ENCODE measurements around the gene PCBP1. TPM values are rescaled to one million over a fixed set of nuclear protein-coding genes. Genes with fewer than 3 reads are reported as not detected.
"Not testable (repeated sequence)": the region's sequence is repeated elsewhere in the genome, so short reads cannot be mapped to it uniquely, and the experiment has no call there.

Gene PCBP1
- total RNA-seq, 2 experiments from 2014 or later = 429 to 464 TPM

GRCh38 chr2:70055259-70055658 is 32.0 kb upstream of the PCBP1 start:
- not testable (repeated sequence) for H3K9me3 Mint-ChIP-seq (ENCODE audit: low read depth); H3K27ac Mint-ChIP-seq; ATAC-seq; H3K27me3 Mint-ChIP-seq; DNase-seq; H3K4me1 Mint-ChIP-seq; H3K4me3 Mint-ChIP-seq
- peaks cover 46% of the 10 kb centered on the region for H3K36me3 Mint-ChIP-seq
- CTCF ChIA-PET = interaction anchor here (1.2 to 1.3 kb wide), 3 partner anchors 10 to 16 kb away, joined by 3 to 4 read pairs (median 3); no protein-coding TSS in a partner anchor

GRCh38 chr2:70061317-70061716 is 26.0 kb upstream of the PCBP1 start:
- Mint-ChIP-seq H3K27me3 (no peaks in the 10 kb centered on the region), H3K4me3 (no peak overlapping the region), H3K9me3 (ENCODE audit: low read depth) (no peaks in the 10 kb centered on the region), H3K4me1 (peaks cover 7% of the 10 kb centered on the region), H3K27ac (peak overlapping the region; percentile 36), H3K36me3 (peaks cover 40% of the 10 kb centered on the region)
- DNase-seq (no peak), ATAC-seq (no peak)
- CTCF ChIA-PET = interaction anchor here (1.3 to 3.8 kb wide), 3 partner anchors 17 to 147 kb away, joined by 3 to 47 read pairs (median 21); partner anchors contain the start of gene MXD1

GRCh38 chr2:70062270-70062669 is 25.0 kb upstream of the PCBP1 start:
- CTCF ChIA-PET = interaction anchor here (0.8 to 3.8 kb wide), 6 partner anchors 9 to 338 kb away, joined by 3 to 47 read pairs (median 6); partner anchors contain the start of gene MXD1
- DNase-seq = peak; percentile 52
- no peaks in the 10 kb centered on the region for H3K27me3 Mint-ChIP-seq
- peaks cover 14% of the 10 kb centered on the region for H3K4me1 Mint-ChIP-seq
- no peak overlapping the region for H3K4me3 Mint-ChIP-seq
- H3K9me3 Mint-ChIP-seq (ENCODE audit: low read depth) = no peaks in the 10 kb centered on the region
- H3K27ac Mint-ChIP-seq = peak overlapping the region; percentile 60
- H3K36me3 Mint-ChIP-seq = peaks cover 45% of the 10 kb centered on the region
- ATAC-seq = peak; percentile 49

- H3K27me3 Mint-ChIP-seq = no peaks in the 10 kb centered on the region
- H3K4me1 Mint-ChIP-seq = peaks cover 42% of the 10 kb centered on the region
- peak overlapping the region; percentile 49 for H3K4me3 Mint-ChIP-seq
- DNase-seq (no peak), ATAC-seq (no peak)
- peaks cover 38% of the 10 kb centered on the region for H3K36me3 Mint-ChIP-seq
- peak overlapping the region; percentile 96 for H3K27ac Mint-ChIP-seq
- CTCF ChIA-PET = interaction anchor here (0.7 to 29.2 kb wide), 11 partner anchors 13 to 343 kb away, joined by 3 to 382 read pairs (median 17); partner anchors contain the start of genes MXD1 and PCBP1
- H3K9me3 Mint-ChIP-seq (ENCODE audit: low read depth) = no peaks in the 10 kb centered on the region
Observed at GRCh38 chr2:70068119-70068518, 19.2 kb upstream of the PCBP1 start.

- ATAC-seq (peak; percentile 92), DNase-seq (peak; percentile 88)
- Mint-ChIP-seq H3K27me3 (no peaks in the 10 kb centered on the region), H3K36me3 (peaks cover 38% of the 10 kb centered on the region), H3K9me3 (ENCODE audit: low read depth) (no peaks in the 10 kb centered on the region), H3K27ac (peak overlapping the region; percentile 96), H3K4me1 (peaks cover 46% of the 10 kb centered on the region), H3K4me3 (peak overlapping the region; percentile 49)
- CTCF ChIA-PET = interaction anchor here (0.7 to 29.2 kb wide), 11 partner anchors 13 to 344 kb away, joined by 3 to 382 read pairs (median 17); partner anchors contain the start of genes MXD1 and PCBP1
Observed at GRCh38 chr2:70069049-70069448, 18.2 kb upstream of the PCBP1 start.

GRCh38 chr2:70070542-70071268 is 16.6 kb upstream of the PCBP1 start:
- peak; percentile 77 for ATAC-seq
- Mint-ChIP-seq H3K9me3 (ENCODE audit: low read depth) (no peaks in the 10 kb centered on the region), H3K4me3 (peak overlapping the region; percentile 68), H3K27ac (peak overlapping the region; percentile 96), H3K4me1 (peaks cover 46% of the 10 kb centered on the region), H3K36me3 (peaks cover 37% of the 10 kb centered on the region), H3K27me3 (no peaks in the 10 kb centered on the region)
- DNase-seq = peak; percentile 83
- CTCF ChIA-PET = interaction anchor here (0.6 to 29.2 kb wide), 28 partner anchors 8 to 346 kb away, joined by 3 to 382 read pairs (median 4); partner anchors contain the start of genes C2orf42, MXD1, PCBP1 and SNRNP27

- H3K36me3 Mint-ChIP-seq = peaks cover 37% of the 10 kb centered on the region
- H3K4me3 Mint-ChIP-seq = no peak overlapping the region
- ATAC-seq (no peak), DNase-seq (no peak)
- H3K9me3 Mint-ChIP-seq (ENCODE audit: low read depth) = no peaks in the 10 kb centered on the region
- no peaks in the 10 kb centered on the region for H3K27me3 Mint-ChIP-seq
- peak overlapping the region; percentile 15 for H3K27ac Mint-ChIP-seq
- CTCF ChIA-PET = interaction anchor here (6.1 to 29.2 kb wide), 3 partner anchors 8 to 160 kb away, joined by 90 to 382 read pairs (median 135); partner anchors contain the start of gene MXD1
- peaks cover 37% of the 10 kb centered on the region for H3K4me1 Mint-ChIP-seq
Observed at GRCh38 chr2:70073493-70073892, 13.8 kb upstream of the PCBP1 start.

GRCh38 chr2:70078384-70078783 is 8.9 kb upstream of the PCBP1 start:
- H3K27ac Mint-ChIP-seq = peak overlapping the region; percentile 58
- H3K4me3 Mint-ChIP-seq = no peak overlapping the region
- peaks cover 54% of the 10 kb centered on the region for H3K36me3 Mint-ChIP-seq
- no peaks in the 10 kb centered on the region for H3K9me3 Mint-ChIP-seq (ENCODE audit: low read depth)
- ATAC-seq = peak; percentile 45
- H3K4me1 Mint-ChIP-seq = peaks cover 48% of the 10 kb centered on the region
- CTCF ChIA-PET = interaction anchor here (1.3 to 29.2 kb wide), 4 partner anchors 8 to 166 kb away, joined by 4 to 382 read pairs (median 47); no protein-coding TSS in a partner anchor
- H3K27me3 Mint-ChIP-seq = no peaks in the 10 kb centered on the region
- DNase-seq = no peak

GRCh38 chr2:70080610-70081200 is 6.6 kb upstream of the PCBP1 start:
- ATAC-seq (no peak), DNase-seq (no peak)
- no peak overlapping the region for H3K4me3 Mint-ChIP-seq
- H3K36me3 Mint-ChIP-seq = peaks cover 51% of the 10 kb centered on the region
- peaks cover 64% of the 10 kb centered on the region for H3K4me1 Mint-ChIP-seq
- peak overlapping the region; percentile 82 for H3K27ac Mint-ChIP-seq
- no peaks in the 10 kb centered on the region for H3K27me3 Mint-ChIP-seq
- no peaks in the 10 kb centered on the region for H3K9me3 Mint-ChIP-seq (ENCODE audit: low read depth)
- CTCF ChIA-PET = interaction anchor here (1.5 to 29.2 kb wide), 4 partner anchors 10 to 168 kb away, joined by 3 to 382 read pairs (median 47); no protein-coding TSS in a partner anchor

GRCh38 chr2:70081221-70081620 is 6.1 kb upstream of the PCBP1 start:
- Mint-ChIP-seq H3K27ac (peak overlapping the region; percentile 82), H3K9me3 (ENCODE audit: low read depth) (no peaks in the 10 kb centered on the region), H3K36me3 (peaks cover 47% of the 10 kb centered on the region), H3K4me1 (peaks cover 69% of the 10 kb centered on the region), H3K27me3 (no peaks in the 10 kb centered on the region), H3K4me3 (no peak overlapping the region)
- ATAC-seq = no peak
- no peak for DNase-seq
- CTCF ChIA-PET = interaction anchor here (0.6 to 29.2 kb wide), 5 partner anchors 10 to 168 kb away, joined by 3 to 382 read pairs (median 4); no protein-coding TSS in a partner anchor

- H3K4me3 Mint-ChIP-seq = peak overlapping the region; percentile 51
- DNase-seq (peak; percentile 77), ATAC-seq (no peak)
- H3K27ac Mint-ChIP-seq = peak overlapping the region; percentile 99
- H3K27me3 Mint-ChIP-seq = no peaks in the 10 kb centered on the region
- CTCF ChIA-PET = interaction anchor here (2.0 to 29.2 kb wide), 3 partner anchors 13 to 169 kb away, joined by 7 to 382 read pairs (median 90); partner anchors contain the start of gene MXD1
- no peaks in the 10 kb centered on the region for H3K9me3 Mint-ChIP-seq (ENCODE audit: low read depth)
- H3K36me3 Mint-ChIP-seq = peaks cover 45% of the 10 kb centered on the region
- peaks cover 62% of the 10 kb centered on the region for H3K4me1 Mint-ChIP-seq
Observed at GRCh38 chr2:70083344-70084156, 3.7 kb upstream of the PCBP1 start.

GRCh38 chr2:70084973-70085710 is 2.1 kb upstream of the PCBP1 start:
- Mint-ChIP-seq H3K4me3 (peak overlapping the region; percentile 100), H3K36me3 (peaks cover 46% of the 10 kb centered on the region), H3K27ac (peak overlapping the region; percentile 99), H3K27me3 (no peaks in the 10 kb centered on the region), H3K9me3 (ENCODE audit: low read depth) (no peaks in the 10 kb centered on the region), H3K4me1 (peaks cover 53% of the 10 kb centered on the region)
- peak; percentile 18 for ATAC-seq
- peak; percentile 76 for DNase-seq
- CTCF ChIA-PET = interaction anchor here (0.7 to 29.2 kb wide), 13 partner anchors 10 to 208 kb away, joined by 3 to 382 read pairs (median 5); partner anchors contain the start of genes MXD1, PCYOX1 and SNRPG

Data from activated CD8-positive, alpha-beta memory T cell treated with anti-CD3 and anti-CD28 coated beads, Interleukin-2, amount 10 ng/mL, durations not matched to agents 7 days and 5 days (primary cell).